ENCODE results near the gene DUSP12. TPM values are rescaled to one million over a fixed set of nuclear protein-coding genes. Genes with fewer than 3 reads are reported as not detected.
A peak's percentile ranks its signal among the peaks of the same experiment; 100 is the strongest.

DUSP12 gene
- total and polyA plus RNA-seq, 9 of the 15 experiments (the other 6 are each of a cell fraction or from before 2014, with no cell fraction given): 10.4 to 81.4 (median 43.6) TPM

DNA sequence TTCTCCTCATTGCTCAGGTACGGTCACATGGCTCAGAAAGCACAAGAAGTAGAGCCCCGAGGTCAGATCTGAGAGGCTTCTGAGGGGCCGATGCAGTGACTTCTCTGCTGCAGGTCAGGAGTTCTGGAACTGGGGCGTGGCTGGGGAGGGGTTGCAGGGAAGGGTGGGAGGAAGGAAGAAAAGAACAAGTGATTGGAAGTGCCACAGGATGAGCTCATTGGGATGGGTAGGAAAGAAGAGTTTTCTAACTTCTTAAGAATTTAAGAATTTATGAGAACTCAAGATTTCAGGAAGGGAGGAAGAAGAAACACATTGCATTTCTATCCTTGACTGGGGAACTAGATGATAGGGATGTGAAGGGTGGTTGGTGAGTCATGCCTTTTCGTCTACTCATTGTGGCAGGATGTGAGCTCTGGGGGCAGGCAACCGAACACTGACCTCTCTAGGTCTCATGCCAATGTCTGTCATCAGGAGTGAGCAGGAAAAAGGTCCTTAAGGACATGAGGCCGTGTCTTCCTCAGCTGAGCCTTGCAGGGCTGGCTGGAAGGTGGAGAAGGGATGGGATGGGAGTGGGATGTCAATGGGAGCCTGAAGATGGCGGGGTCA, 27.7 kb upstream of the DUSP12 start (continued):
- TF ChIP-seq CREB1 (IDR thresholded peaks at IDR 0.05) (0 out of 2 replicates have a peak, but pooled peaks have one; percentile 27), CREB1 (CRISPR knock-in tag; IDR thresholded peaks at IDR 0.05) (no peak), BCOR (IDR thresholded peaks at IDR 0.05) (no peak), POLR2B (IDR thresholded peaks at IDR 0.05; ENCODE audit: low read depth, partially characterized antibody) (no peak), CHD2 (IDR thresholded peaks at IDR 0.05; ENCODE audit: low read depth, low read length) (no peak), TCFL5 (CRISPR knock-in tag; conservative IDR thresholded peaks at IDR 0.05) (no peak), ZNF12 (CRISPR knock-in tag; IDR thresholded peaks at IDR 0.05) (no peak), NCOA6 (IDR thresholded peaks at IDR 0.05) (no peak), SP1 (CRISPR knock-in tag; IDR thresholded peaks at IDR 0.05) (peak; percentile 67; the same call in 1 of the 2 replicates), PHB2 (IDR thresholded peaks at IDR 0.05; ENCODE audit: low read depth) (no peak), SMARCC2 (IDR thresholded peaks at IDR 0.05; ENCODE audit: low read depth) (peak; percentile 88), TAL1 (IDR thresholded peaks at IDR 0.05) (no peak), SMARCB1 (IDR thresholded peaks at IDR 0.05; ENCODE audit: insufficient read length, low read depth) (no peak), ZKSCAN8 (CRISPR knock-in tag; IDR thresholded peaks at IDR 0.05) (no peak), CBX5 (IDR thresholded peaks at IDR 0.05; ENCODE audit: borderline replicate concordance, low read depth) (no peak; the same call in 1 of the 2 replicates), ZFPM2 (CRISPR knock-in tag; IDR thresholded peaks at IDR 0.05) (no peak), NCOA2 (IDR thresholded peaks at IDR 0.05; ENCODE audit: partially characterized antibody in 2 of 2) (no peak), TAF15 (IDR thresholded peaks at IDR 0.05; ENCODE audit: low read depth, low read length) (no peak), SMAD4 (CRISPR knock-in tag; conservative IDR thresholded peaks at IDR 0.05) (peak; percentile 55; the same call in 1 of the 2 replicates), ZNF282 (CRISPR knock-in tag; IDR thresholded peaks at IDR 0.05) (no peak)
- TF ChIP-seq, protein P1, sequence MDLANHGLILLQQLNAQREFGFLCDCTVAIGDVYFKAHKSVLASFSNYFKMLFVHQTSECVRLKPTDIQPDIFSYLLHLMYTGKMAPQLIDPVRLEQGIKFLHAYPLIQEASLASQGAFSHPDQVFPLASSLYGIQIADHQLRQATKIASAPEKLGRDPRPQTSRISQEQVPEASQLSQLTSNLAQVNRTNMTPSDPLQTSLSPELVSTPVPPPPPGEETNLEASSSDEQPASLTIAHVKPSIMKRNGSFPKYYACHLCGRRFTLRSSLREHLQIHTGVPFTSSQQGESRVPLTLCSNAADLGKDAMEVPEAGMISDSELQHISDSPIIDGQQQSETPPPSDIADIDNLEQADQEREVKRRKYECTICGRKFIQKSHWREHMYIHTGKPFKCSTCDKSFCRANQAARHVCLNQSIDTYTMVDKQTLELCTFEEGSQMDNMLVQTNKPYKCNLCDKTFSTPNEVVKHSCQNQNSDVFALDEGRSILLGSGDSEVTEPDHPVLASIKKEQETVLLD (IDR thresholded peaks at IDR 0.05): peak; percentile 69; the same call in 1 of the 2 replicates
- TF ChIP-seq, protein P2, sequence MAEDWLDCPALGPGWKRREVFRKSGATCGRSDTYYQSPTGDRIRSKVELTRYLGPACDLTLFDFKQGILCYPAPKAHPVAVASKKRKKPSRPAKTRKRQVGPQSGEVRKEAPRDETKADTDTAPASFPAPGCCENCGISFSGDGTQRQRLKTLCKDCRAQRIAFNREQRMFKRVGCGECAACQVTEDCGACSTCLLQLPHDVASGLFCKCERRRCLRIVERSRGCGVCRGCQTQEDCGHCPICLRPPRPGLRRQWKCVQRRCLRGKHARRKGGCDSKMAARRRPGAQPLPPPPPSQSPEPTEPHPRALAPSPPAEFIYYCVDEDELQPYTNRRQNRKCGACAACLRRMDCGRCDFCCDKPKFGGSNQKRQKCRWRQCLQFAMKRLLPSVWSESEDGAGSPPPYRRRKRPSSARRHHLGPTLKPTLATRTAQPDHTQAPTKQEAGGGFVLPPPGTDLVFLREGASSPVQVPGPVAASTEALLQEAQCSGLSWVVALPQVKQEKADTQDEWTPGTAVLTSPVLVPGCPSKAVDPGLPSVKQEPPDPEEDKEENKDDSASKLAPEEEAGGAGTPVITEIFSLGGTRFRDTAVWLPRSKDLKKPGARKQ (CRISPR knock-in tag; IDR thresholded peaks at IDR 0.05): no peak
- TF ChIP-seq, protein P3, sequence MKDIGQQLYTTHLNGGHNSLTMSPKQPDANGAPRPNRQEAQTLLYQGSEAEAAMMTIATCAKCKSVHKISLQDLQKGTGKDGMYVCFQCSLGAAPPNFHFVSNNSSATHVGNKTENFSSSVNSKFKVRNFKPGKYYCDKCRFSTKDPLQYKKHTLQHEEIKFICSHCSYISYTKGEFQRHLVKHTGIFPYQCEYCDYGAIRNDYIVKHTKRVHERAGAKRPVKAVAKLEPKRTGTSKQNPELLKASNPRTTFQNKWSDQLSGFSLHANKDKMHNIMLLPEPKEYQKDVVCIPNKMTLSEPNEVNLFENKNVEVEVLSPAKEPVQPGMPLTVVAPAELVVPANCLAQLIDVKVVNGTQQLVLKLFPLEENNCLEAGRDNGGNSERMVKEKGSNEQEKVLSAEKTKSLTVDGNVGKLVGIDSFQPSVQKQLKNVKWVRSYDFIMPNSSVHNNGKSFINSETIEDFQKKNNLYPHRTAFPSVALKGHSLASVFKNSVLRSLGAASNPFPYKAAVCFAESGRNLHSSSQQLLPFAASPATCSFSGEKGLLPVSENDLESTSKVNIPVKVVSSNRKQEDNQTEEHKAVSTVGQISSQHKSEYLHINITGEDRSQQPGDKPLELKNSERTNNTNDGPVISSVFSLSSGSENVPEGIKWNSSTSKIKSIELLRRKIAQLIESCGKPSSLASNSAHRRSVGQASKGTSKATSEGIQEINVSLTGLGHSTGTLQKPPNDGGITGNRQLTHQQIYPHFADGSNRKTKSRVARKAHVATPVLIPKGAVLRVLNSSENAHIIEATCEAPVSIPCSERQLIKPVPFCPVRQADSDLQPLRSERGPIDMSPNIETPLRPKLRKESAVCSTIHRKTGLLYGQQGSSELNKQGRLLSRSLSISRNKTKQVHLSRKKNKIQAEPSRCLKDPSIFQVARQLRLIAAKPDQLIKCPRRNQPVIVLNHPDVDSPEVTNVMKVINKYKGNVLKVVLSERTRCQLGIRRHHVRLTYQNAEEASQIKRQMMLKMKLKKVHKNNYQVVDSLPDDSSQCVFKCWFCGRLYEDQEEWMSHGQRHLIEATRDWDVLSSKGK (CRISPR knock-in tag; IDR thresholded peaks at IDR 0.05): no peak
- TF ChIP-seq, protein P4, sequence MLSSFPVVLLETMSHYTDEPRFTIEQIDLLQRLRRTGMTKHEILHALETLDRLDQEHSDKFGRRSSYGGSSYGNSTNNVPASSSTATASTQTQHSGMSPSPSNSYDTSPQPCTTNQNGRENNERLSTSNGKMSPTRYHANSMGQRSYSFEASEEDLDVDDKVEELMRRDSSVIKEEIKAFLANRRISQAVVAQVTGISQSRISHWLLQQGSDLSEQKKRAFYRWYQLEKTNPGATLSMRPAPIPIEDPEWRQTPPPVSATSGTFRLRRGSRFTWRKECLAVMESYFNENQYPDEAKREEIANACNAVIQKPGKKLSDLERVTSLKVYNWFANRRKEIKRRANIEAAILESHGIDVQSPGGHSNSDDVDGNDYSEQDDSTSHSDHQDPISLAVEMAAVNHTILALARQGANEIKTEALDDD (IDR thresholded peaks at IDR 0.05): peak; percentile 82
